ENCODE results near the gene ARHGAP31.

GRCh38 chr3:119295816-119296726 is 1.9 kb downstream of the ARHGAP31 start:
- TF ChIP-seq CTCF (IDR thresholded peaks at IDR 0.05), result no peak
- no peak for TF ChIP-seq SP1 (CRISPR knock-in tag; conservative IDR thresholded peaks at IDR 0.05)
- TF ChIP-seq TEAD1 (CRISPR knock-in tag; IDR thresholded peaks at IDR 0.05), result no peak
- no peak for TF ChIP-seq ZNF138 (CRISPR knock-in tag; conservative IDR thresholded peaks at IDR 0.05)
- no peak for TF ChIP-seq IRF1 (CRISPR knock-in tag; IDR thresholded peaks at IDR 0.05)

Measured in WTC11 (cell line).